Endodermal cell (in vitro differentiated cells): ENCODE results near the gene CA14. TPM values are rescaled to one million over a fixed set of nuclear protein-coding genes. Genes with fewer than 3 reads are reported as not detected.

Source experiments
- DNase-seq: peaks from one replicate; pipeline ENCODE4 v3.0.0-alpha.2; 2017
- H3K27ac ChIP-seq: 2 replicates; pipeline ENCODE4 v1.5.1; 2013; ENCODE audit warnings: mild to moderate bottlenecking, low read depth, low read length, moderate library complexity
- H3K27me3 ChIP-seq: 2 replicates; pipeline ENCODE4 v1.6.1; 2013; ENCODE audit warnings: mild to moderate bottlenecking, low read length, moderate library complexity; ENCODE audit not compliant: insufficient read depth, control insufficient read depth, poor library complexity, severe bottlenecking
- H3K36me3 ChIP-seq: 2 replicates; pipeline ENCODE4 v1.7.0; 2013; ENCODE audit warnings: mild to moderate bottlenecking, low read length, moderate library complexity; ENCODE audit not compliant: control insufficient read depth, insufficient read depth
- H3K4me1 ChIP-seq: one replicate; pipeline ENCODE4 v1.7.0; 2013; ENCODE audit warnings: low read length; ENCODE audit not compliant: control insufficient read depth, insufficient read depth
- H3K4me3 ChIP-seq: 2 replicates; pipeline ENCODE4 v1.5.1; 2013; ENCODE audit warnings: mild to moderate bottlenecking, low read length, moderate library complexity
- H3K9ac ChIP-seq: 2 replicates; pipeline ENCODE4 v1.6.1; 2013; ENCODE audit warnings: mild to moderate bottlenecking, low read length, moderate library complexity; ENCODE audit not compliant: poor library complexity, severe bottlenecking; ENCODE audit errors: extremely low read depth
- H3K9me3 ChIP-seq: 2 replicates; pipeline ENCODE4 v1.6.1; 2013; ENCODE audit warnings: mild to moderate bottlenecking, low read length, moderate library complexity; ENCODE audit not compliant: control insufficient read depth
- H3K27ac Mint-ChIP-seq: 2 replicates; pipeline ENCODE4 v1.8.0; 2020; ENCODE audit warnings: mixed read lengths
- H3K27me3 Mint-ChIP-seq: 2 replicates; pipeline ENCODE4 v1.8.0; 2021; ENCODE audit warnings: mild to moderate bottlenecking, mixed read lengths; ENCODE audit not compliant: insufficient read depth
- H3K36me3 Mint-ChIP-seq: 2 replicates; pipeline ENCODE4 v1.8.0; 2020; ENCODE audit warnings: low read depth, mixed read lengths
- H3K4me1 Mint-ChIP-seq: 2 replicates; pipeline ENCODE4 v1.8.0; 2020; ENCODE audit warnings: mixed read lengths
- H3K4me3 Mint-ChIP-seq: 2 replicates; pipeline ENCODE4 v1.8.0; 2020; ENCODE audit warnings: mild to moderate bottlenecking, moderate library complexity, mixed read lengths
- H3K9me3 Mint-ChIP-seq: 2 replicates; pipeline ENCODE4 v1.8.0; 2020; ENCODE audit warnings: mild to moderate bottlenecking, mixed read lengths
- CTCF ChIP-seq: fragments of 200-600 bp; sonication (generic); conservative IDR thresholded peaks from 2 replicates; pipeline ENCODE4 v1.5.0; 2021; ENCODE audit warnings: antibody characterized with exemption, mild to moderate bottlenecking
- WGBS, 2 experiments: methylation state at CpG; one replicate each; pipeline versions ENCODE4 v1.1.5 to v1.1.7; 2013; ENCODE audit warnings: missing lambda C conversion rate in 2 of 2, mixed read lengths in 1 of 2; ENCODE audit not compliant: insufficient coverage in 1 of 2, insufficient read length in 1 of 2; 5-methylcytosine and 5-hydroxymethylcytosine counted together
- total RNA-seq, 2 donors: library from RNA; stranded (reverse); fragmentation: NEBNext Ultra II Directional in 1 of 2; extraction: Animal tissue kit (Norgen Biotek cat#: 25700) in 1 of 2; gene quantifications; 2 replicates in 1 of 2; 3 replicates in 1 of 2; pipeline ENCODE4 v1.2.1, GENCODE V29; 2021

CA14 gene
- total RNA-seq, 2 donors from 2014 or later = 53.3 to 54.0 TPM

- Mint-ChIP-seq H3K27ac (no peak overlapping the region), H3K36me3 (no peaks in the 10 kb centered on the region), H3K27me3 (no peaks in the 10 kb centered on the region), H3K9me3 (no peaks in the 10 kb centered on the region), H3K4me1 (peaks cover 22% of the 10 kb centered on the region), H3K4me3 (peak overlapping the region; percentile 38)
- H3K4me1 ChIP-seq = no peaks in the 10 kb centered on the region
- no peaks in the 10 kb centered on the region for H3K27me3 ChIP-seq
- WGBS, 2 experiments = 80 to 82% methylated on average over 1 of the region's 1 CpG
- no peak overlapping the region for H3K27ac ChIP-seq
- no peak for TF ChIP-seq CTCF
- H3K9me3 ChIP-seq = no peaks in the 10 kb centered on the region
- no peak overlapping the region for H3K9ac ChIP-seq
- no peaks in the 10 kb centered on the region for H3K36me3 ChIP-seq
- peak overlapping the region; percentile 72 for H3K4me3 ChIP-seq
- no peak for DNase-seq
These were observed 15.7 kb downstream of the CA14 start for GRCh38 chr1:150273311-150273710.

- peaks cover 22% of the 10 kb centered on the region for H3K27me3 ChIP-seq
- H3K4me3 ChIP-seq = no peak overlapping the region
- peaks cover 29% of the 10 kb centered on the region for H3K27me3 Mint-ChIP-seq
- DNase-seq = no peak
- no peaks in the 10 kb centered on the region for H3K36me3 Mint-ChIP-seq
- H3K4me1 Mint-ChIP-seq = peaks cover 11% of the 10 kb centered on the region
- H3K4me3 Mint-ChIP-seq = no peak overlapping the region
- H3K27ac ChIP-seq = no peak overlapping the region
- H3K27ac Mint-ChIP-seq = no peak overlapping the region
- no peaks in the 10 kb centered on the region for H3K9me3 ChIP-seq
- TF ChIP-seq CTCF = no peak
- no peaks in the 10 kb centered on the region for H3K4me1 ChIP-seq
- H3K36me3 ChIP-seq = no peaks in the 10 kb centered on the region
- 86 to 98% methylated on average over 4 to 6 of the region's 6 CpGs for WGBS, 2 experiments
- H3K9me3 Mint-ChIP-seq = peaks cover 11% of the 10 kb centered on the region
- H3K9ac ChIP-seq = no peak overlapping the region
These were observed 22.6 kb downstream of the CA14 start for GRCh38 chr1:150280138-150280707.

GRCh38 chr1:150281221-150281757 is 23.7 kb downstream of the CA14 start:
- H3K4me3 ChIP-seq = peak overlapping the region; percentile 42
- peak; percentile 89 for DNase-seq
- Mint-ChIP-seq H3K27ac (peak overlapping the region; percentile 90), H3K9me3 (peaks cover 11% of the 10 kb centered on the region), H3K4me1 (peaks cover 11% of the 10 kb centered on the region), H3K27me3 (peaks cover 29% of the 10 kb centered on the region), H3K4me3 (peak overlapping the region; percentile 57), H3K36me3 (no peaks in the 10 kb centered on the region)
- H3K36me3 ChIP-seq = no peaks in the 10 kb centered on the region
- no peaks in the 10 kb centered on the region for H3K4me1 ChIP-seq
- peaks cover 22% of the 10 kb centered on the region for H3K27me3 ChIP-seq
- peak; percentile 87 for TF ChIP-seq CTCF
- H3K9ac ChIP-seq = no peak overlapping the region
- H3K9me3 ChIP-seq = no peaks in the 10 kb centered on the region
- 22 to 25% methylated on average over 5 to 15 of the region's 15 CpGs for WGBS, 2 experiments
- no peak overlapping the region for H3K27ac ChIP-seq
